DND-41 (cell line): Measurements from ENCODE around the gene SHISA7.

Source experiments
- ATAC-seq: fragments of 200-7000 bp; cut with Tn5 transposase; 3 replicates; pipeline ENCODE4 v1.9.1; 2021; ENCODE audit warnings: low read depth; ENCODE audit not compliant: insufficient read depth
- DNase-seq: peaks from one replicate; pipeline ENCODE4 v3.0.0-alpha.2; 2020
- H2AFZ ChIP-seq: 2 replicates; pipeline ENCODE4 v1.6.0; 2012; ENCODE audit warnings: low read depth, low read length
- H3K27ac ChIP-seq: 2 replicates; pipeline ENCODE4 v1.5.1; 2012; ENCODE audit warnings: low read length, inconsistent platforms
- H3K27me3 ChIP-seq: fragments of 200-600 bp; sonication (generic); 2 replicates; pipeline ENCODE4 v1.6.0; 2012; ENCODE audit warnings: low read length, mild to moderate bottlenecking, inconsistent platforms; ENCODE audit not compliant: insufficient read depth, poor library complexity
- H3K36me3 ChIP-seq: 2 replicates; pipeline ENCODE4 v1.5.1; 2012; ENCODE audit warnings: low read length, inconsistent platforms; ENCODE audit not compliant: insufficient read depth
- H3K4me1 ChIP-seq: 2 replicates; pipeline ENCODE4 v1.5.1; 2012; ENCODE audit warnings: mild to moderate bottlenecking, low read length; ENCODE audit not compliant: insufficient read depth
- H3K4me2 ChIP-seq: 2 replicates; pipeline ENCODE4 v1.6.0; 2012; ENCODE audit warnings: mild to moderate bottlenecking, moderate library complexity, low read length, inconsistent platforms; ENCODE audit not compliant: insufficient read depth
- H3K4me3 ChIP-seq, 2 experiments: fragments of 200-600 bp in 1 of 2; shearing (Covaris generic) in 1 of 2; 2 replicates each; pipeline ENCODE4 v1.5.1; 2012 to 2016; ENCODE audit warnings: inconsistent platforms in 2 of 2, low read length in 2 of 2, mild to moderate bottlenecking in 2 of 2, low read depth in 1 of 2, moderate library complexity in 1 of 2
- H3K79me2 ChIP-seq: 2 replicates; pipeline ENCODE4 v1.6.0; 2012; ENCODE audit warnings: low read length, inconsistent platforms; ENCODE audit not compliant: insufficient read depth
- H3K9ac ChIP-seq: 2 replicates; pipeline ENCODE4 v1.6.0; 2012; ENCODE audit warnings: low read depth, mild to moderate bottlenecking, inconsistent platforms, low read length, moderate library complexity
- H3K9me3 ChIP-seq: 2 replicates; pipeline ENCODE4 v1.5.1; 2012; ENCODE audit warnings: low read length, moderate library complexity, mild to moderate bottlenecking, inconsistent platforms; ENCODE audit not compliant: insufficient read depth, severe bottlenecking
- H4K20me1 ChIP-seq: 2 replicates; pipeline ENCODE4 v1.6.0; 2012; ENCODE audit warnings: low read length; ENCODE audit not compliant: insufficient read depth
- CTCF ChIP-seq: IDR thresholded peaks from 2 replicates; pipeline ENCODE4 v1.5.1; 2012; ENCODE audit warnings: borderline replicate concordance, low read length, moderate library complexity, mild to moderate bottlenecking; ENCODE audit not compliant: poor library complexity, severe bottlenecking; ENCODE audit errors: extremely low read depth
- EZH2 ChIP-seq: IDR thresholded peaks from 3 replicates; pipeline ENCODE4 v1.6.1; 2012; ENCODE audit warnings: borderline replicate concordance, low read depth, mild to moderate bottlenecking, moderate library complexity, low read length, inconsistent platforms; ENCODE audit not compliant: severe bottlenecking

The SHISA7 gene

GRCh38 chr19:55459950-55460657 lies 17.0 kb upstream of the SHISA7 start:
- Histone ChIP-seq H3K4me2 (peak overlapping the region; percentile 92; the same call in 1 of the 2 replicates), H3K4me3 (peak overlapping the region in 1 of 2 experiments; percentile 97; a peak in 1 of 4 replicates), H3K27ac (0 out of 2 replicates have a peak overlapping the region, but pooled peaks have one; percentile 6), H3K4me1 (peaks cover 34% of the 10 kb centered on the region), H4K20me1 (peaks cover 11% of the 10 kb centered on the region; the same call in 1 of the 2 replicates), H3K79me2 (peaks cover 33% of the 10 kb centered on the region), H3K27me3 (no peaks in the 10 kb centered on the region), H2AFZ (no peak overlapping the region), H3K36me3 (peaks cover 5% of the 10 kb centered on the region; the same call in 1 of the 2 replicates), H3K9me3 (no peaks in the 10 kb centered on the region), H3K9ac (peak overlapping the region; percentile 98)
- DNase-seq (no peak), ATAC-seq (no peak)
- no peak for TF ChIP-seq CTCF
- no peak for TF ChIP-seq EZH2

- peak overlapping the region; percentile 98; the same call in 1 of the 2 replicates for H3K9ac ChIP-seq
- peaks cover 34% of the 10 kb centered on the region for H3K4me1 ChIP-seq
- H3K9me3 ChIP-seq, result no peaks in the 10 kb centered on the region
- no peak overlapping the region for H2AFZ ChIP-seq
- no peak overlapping the region for H3K4me3 ChIP-seq
- TF ChIP-seq EZH2 (no peak), CTCF (no peak)
- H3K36me3 ChIP-seq, result peaks cover 8% of the 10 kb centered on the region; the same call in 1 of the 2 replicates
- H3K27me3 ChIP-seq, result no peaks in the 10 kb centered on the region
- H3K4me2 ChIP-seq, result peak overlapping the region; percentile 92; the same call in 1 of the 2 replicates
- DNase-seq, result no peak
- H4K20me1 ChIP-seq, result peaks cover 11% of the 10 kb centered on the region; the same call in 1 of the 2 replicates
- peaks cover 33% of the 10 kb centered on the region for H3K79me2 ChIP-seq
- no peak for ATAC-seq
- no peak overlapping the region for H3K27ac ChIP-seq
These were observed 16.4 kb upstream of the SHISA7 start for GRCh38 chr19:55459551-55459949.

GRCh38 chr19:55457683-55458457 lies 14.8 kb upstream of the SHISA7 start:
- no peaks in the 10 kb centered on the region for H3K9me3 ChIP-seq
- H2AFZ ChIP-seq, result no peak overlapping the region
- no peak overlapping the region for H3K4me2 ChIP-seq
- H3K9ac ChIP-seq, result no peak overlapping the region
- DNase-seq (no peak), ATAC-seq (no peak)
- peaks cover 35% of the 10 kb centered on the region for H3K4me1 ChIP-seq
- H3K36me3 ChIP-seq, result peaks cover 12% of the 10 kb centered on the region; the same call in 1 of the 2 replicates
- no peak for TF ChIP-seq EZH2
- no peak for TF ChIP-seq CTCF
- peaks cover 14% of the 10 kb centered on the region; the same call in 1 of the 2 replicates for H4K20me1 ChIP-seq
- H3K27ac ChIP-seq, result no peak overlapping the region
- no peak overlapping the region for H3K4me3 ChIP-seq
- no peaks in the 10 kb centered on the region for H3K27me3 ChIP-seq
- H3K79me2 ChIP-seq, result peaks cover 33% of the 10 kb centered on the region
